Mesenchymal stem cell (in vitro differentiated cells and primary cell): ENCODE results near the gene CRHR1.

Source experiments
- DNase-seq: peaks from one replicate; pipeline ENCODE4 v3.0.0-alpha.2; 2013
- H2AFZ ChIP-seq: one replicate; pipeline ENCODE4 v1.6.1; 2013; ENCODE audit warnings: low read depth, mild to moderate bottlenecking, control low read depth, inconsistent platforms, low read length, moderate library complexity
- H2AK5ac ChIP-seq: 2 replicates; pipeline ENCODE4 v1.6.1; 2013; ENCODE audit warnings: low read length, moderate library complexity, mild to moderate bottlenecking, inconsistent platforms; ENCODE audit not compliant: severe bottlenecking
- H2BK120ac ChIP-seq: one replicate; pipeline ENCODE4 v1.6.1; 2013; ENCODE audit warnings: low read depth, mild to moderate bottlenecking, inconsistent platforms, low read length, moderate library complexity
- H2BK12ac ChIP-seq, 2 experiments: one replicate each; pipeline ENCODE4 v1.6.1; 2013; ENCODE audit warnings: inconsistent platforms in 2 of 2, low read length in 2 of 2, mild to moderate bottlenecking in 2 of 2, moderate library complexity in 2 of 2, control low read depth in 1 of 2
- H2BK15ac ChIP-seq: one replicate; pipeline ENCODE4 v1.6.1; 2013; ENCODE audit warnings: mild to moderate bottlenecking, low read depth, inconsistent platforms; ENCODE audit not compliant: poor library complexity, severe bottlenecking
- H2BK5ac ChIP-seq: 2 replicates; pipeline ENCODE4 v1.6.1; 2013; ENCODE audit warnings: low read depth, mild to moderate bottlenecking, low read length, control low read depth, inconsistent platforms; ENCODE audit not compliant: poor library complexity, severe bottlenecking
- H3K14ac ChIP-seq, 2 experiments: one replicate each; pipeline ENCODE4 v1.6.1; 2013; ENCODE audit warnings: inconsistent platforms in 2 of 2, low read length in 2 of 2, control low read depth in 1 of 2, mild to moderate bottlenecking in 1 of 2, moderate library complexity in 1 of 2
- H3K18ac ChIP-seq, 2 experiments: one replicate each; pipeline ENCODE4 v1.6.1; 2013; ENCODE audit warnings: inconsistent platforms in 2 of 2, low read length in 2 of 2, control low read depth in 1 of 2, low read depth in 1 of 2, mild to moderate bottlenecking in 1 of 2
- H3K23ac ChIP-seq, 2 experiments: one replicate each; pipeline ENCODE4 v1.6.1; 2013; ENCODE audit warnings: inconsistent platforms in 2 of 2, low read length in 2 of 2, mild to moderate bottlenecking in 2 of 2, moderate library complexity in 2 of 2, control low read depth in 1 of 2
- H3K27ac ChIP-seq: 2 replicates; pipeline ENCODE4 v1.5.1; 2013; ENCODE audit warnings: mild to moderate bottlenecking, moderate library complexity, low read length, control low read depth, inconsistent platforms; ENCODE audit not compliant: poor library complexity, severe bottlenecking
- H3K27me3 ChIP-seq, 2 experiments: 2 replicates each; pipeline versions ENCODE4 v1.6.1 to v1.7.0; 2013; ENCODE audit warnings: low read length in 2 of 2, mild to moderate bottlenecking in 2 of 2, moderate library complexity in 2 of 2, control low read depth in 1 of 2, inconsistent platforms in 1 of 2; ENCODE audit not compliant: control insufficient read depth in 1 of 2, insufficient read depth in 1 of 2
- H3K36me3 ChIP-seq, 2 experiments: 2 replicates each; pipeline versions ENCODE4 v1.6.1 to v1.7.0; 2013; ENCODE audit warnings: low read length in 2 of 2, control low read depth in 1 of 2, inconsistent platforms in 1 of 2, low read depth in 1 of 2, mild to moderate bottlenecking in 1 of 2; ENCODE audit not compliant: insufficient read depth in 2 of 2, control insufficient read depth in 1 of 2
- H3K4ac ChIP-seq, 2 experiments: one replicate each; pipeline ENCODE4 v1.6.1; 2013; ENCODE audit warnings: inconsistent platforms in 2 of 2, low read length in 2 of 2, mild to moderate bottlenecking in 2 of 2, moderate library complexity in 2 of 2, control low read depth in 1 of 2, low read depth in 1 of 2
- H3K4me1 ChIP-seq: 2 replicates; pipeline ENCODE4 v1.6.1; 2013; ENCODE audit warnings: low read depth, low read length, control low read depth; ENCODE audit not compliant: control insufficient read depth, insufficient read depth
- H3K4me2 ChIP-seq: 2 replicates; pipeline ENCODE4 v1.6.1; 2013; ENCODE audit warnings: low read length, mild to moderate bottlenecking, inconsistent platforms; ENCODE audit not compliant: poor library complexity, severe bottlenecking
- H3K4me3 ChIP-seq, 2 experiments: 2 replicates each; pipeline versions ENCODE4 v1.5.1 to v1.7.0; 2013; ENCODE audit warnings: low read length in 2 of 2, mild to moderate bottlenecking in 2 of 2, control low read depth in 1 of 2, low read depth in 1 of 2; ENCODE audit not compliant: insufficient read depth in 1 of 2
- H3K79me1 ChIP-seq: replicated peaks from 2 replicates; pipeline ENCODE4 v1.6.1; 2013; ENCODE audit warnings: mild to moderate bottlenecking, control low read depth, low read length, inconsistent platforms; ENCODE audit not compliant: poor library complexity, severe bottlenecking
- H3K9ac ChIP-seq: 2 replicates; pipeline ENCODE4 v1.7.0; 2013; ENCODE audit warnings: mild to moderate bottlenecking, low read length, moderate library complexity
- H3K9me3 ChIP-seq: 2 replicates; pipeline ENCODE4 v1.7.0; 2013; ENCODE audit warnings: mild to moderate bottlenecking, low read length; ENCODE audit not compliant: control insufficient read depth
- H4K8ac ChIP-seq: one replicate; pipeline ENCODE4 v1.6.1; 2013; ENCODE audit warnings: inconsistent platforms, mild to moderate bottlenecking, low read length, moderate library complexity
- H4K91ac ChIP-seq: one replicate; pipeline ENCODE4 v1.6.1; 2013; ENCODE audit warnings: mild to moderate bottlenecking, low read length, inconsistent platforms
- WGBS: methylation state at CpG from one replicate; pipeline ENCODE4 v1.1.7; 2013; ENCODE audit warnings: mixed read lengths; 5-methylcytosine and 5-hydroxymethylcytosine counted together

CRHR1 gene

DNA sequence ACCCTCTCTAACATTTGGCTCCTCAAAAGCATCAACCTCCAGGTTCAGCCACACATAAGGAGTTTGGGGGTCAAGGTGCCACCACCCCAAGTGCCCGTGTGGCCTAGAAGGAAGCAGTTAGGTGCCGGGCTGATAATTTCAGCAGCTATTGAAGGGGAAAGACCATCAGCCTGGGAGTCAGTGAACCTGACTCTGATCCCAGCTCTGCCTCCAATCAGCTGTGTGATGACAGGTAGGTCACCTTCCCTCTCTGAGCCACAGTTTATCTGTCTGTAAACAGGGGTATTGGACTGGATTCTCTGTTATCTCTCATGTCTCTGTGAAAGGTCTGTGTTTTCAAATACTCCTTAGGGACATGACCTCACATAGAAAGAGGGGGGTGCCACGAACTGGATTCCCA, 3.9 kb downstream of the CRHR1 start:
- Histone ChIP-seq H3K14ac (no peak overlapping the region), H3K9me3 (no peaks in the 10 kb centered on the region), H2BK5ac (no peak overlapping the region), H4K8ac (no peak overlapping the region), H3K18ac (no peak overlapping the region), H3K27ac (no peak overlapping the region), H3K4me2 (no peak overlapping the region), H3K4me1 (peaks cover 20% of the 10 kb centered on the region), H2BK120ac (no peak overlapping the region), H3K4me3 (no peak overlapping the region), H3K36me3 (no peaks in the 10 kb centered on the region), H3K4ac (no peak overlapping the region), H2BK12ac (no peak overlapping the region), H2AK5ac (no peak overlapping the region), H3K79me1 (no peaks in the 10 kb centered on the region), H2BK15ac (no peak overlapping the region), H4K91ac (no peak overlapping the region), H3K9ac (no peak overlapping the region), H3K23ac (no peak overlapping the region), H3K27me3 (peaks cover 95 to 97% of the 10 kb centered on the region in 2 experiments), H2AFZ (no peak overlapping the region)
- no peak for DNase-seq
- WGBS: 80% methylated on average over 3 of the region's 3 CpGs

GRCh38 chr17:45789874-45790273, 5.8 kb downstream of the CRHR1 start:
- H2AFZ ChIP-seq: no peak overlapping the region
- H3K14ac ChIP-seq: no peak overlapping the region
- no peak overlapping the region for H3K23ac ChIP-seq
- H2AK5ac ChIP-seq: no peak overlapping the region
- no peak overlapping the region for H3K4me3 ChIP-seq
- H2BK15ac ChIP-seq: no peak overlapping the region
- WGBS: 79% methylated on average over 2 of the region's 3 CpGs
- no peak overlapping the region for H3K27ac ChIP-seq
- no peaks in the 10 kb centered on the region for H3K36me3 ChIP-seq
- H2BK5ac ChIP-seq: no peak overlapping the region
- no peak overlapping the region for H4K8ac ChIP-seq
- no peak overlapping the region for H3K4ac ChIP-seq
- H3K27me3 ChIP-seq: peaks cover 89 to 100% of the 10 kb centered on the region in 2 experiments
- H3K18ac ChIP-seq: no peak overlapping the region
- H3K4me1 ChIP-seq: peaks cover 4% of the 10 kb centered on the region
- H3K9me3 ChIP-seq: no peaks in the 10 kb centered on the region
- H2BK120ac ChIP-seq: no peak overlapping the region
- H3K4me2 ChIP-seq: no peak overlapping the region
- no peaks in the 10 kb centered on the region for H3K79me1 ChIP-seq
- no peak overlapping the region for H3K9ac ChIP-seq
- no peak for DNase-seq
- H2BK12ac ChIP-seq: no peak overlapping the region
- H4K91ac ChIP-seq: no peak overlapping the region

DNA sequence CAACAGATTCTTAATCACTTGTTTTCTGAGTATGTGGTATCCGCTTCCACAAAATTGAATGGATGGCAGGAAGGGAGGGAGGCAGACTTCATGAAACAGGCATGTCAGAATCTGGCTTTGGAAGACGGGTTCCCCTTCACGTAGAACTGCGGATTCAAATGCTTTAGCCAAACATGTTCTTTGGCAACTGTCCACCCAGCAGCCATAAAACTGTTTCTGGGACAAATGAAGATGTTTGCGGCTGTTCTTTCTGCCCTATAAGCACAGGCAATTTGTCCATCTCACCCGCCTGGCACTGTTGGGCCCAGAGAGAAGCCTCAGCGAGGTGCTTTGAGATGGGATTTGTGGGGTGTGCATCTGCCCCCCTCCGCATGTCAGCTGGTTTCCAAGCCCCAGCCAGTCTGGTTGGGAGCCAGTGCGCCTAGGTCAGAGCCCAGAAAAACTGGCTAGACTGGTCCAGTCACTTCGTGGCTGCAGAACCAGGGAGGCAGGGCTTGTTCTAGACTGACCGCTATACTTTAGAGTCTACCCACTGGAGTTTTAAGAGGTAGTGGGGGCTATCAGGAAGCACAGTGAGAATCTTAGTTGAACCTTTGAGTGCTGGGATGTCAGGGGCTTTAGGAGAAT, 6.3 kb downstream of the CRHR1 start:
- no peak overlapping the region for H2BK12ac ChIP-seq
- no peak overlapping the region for H3K23ac ChIP-seq
- H3K4me2 ChIP-seq: no peak overlapping the region
- 75% methylated on average over 11 of the region's 11 CpGs for WGBS
- no peak overlapping the region for H3K14ac ChIP-seq
- H3K9ac ChIP-seq: no peak overlapping the region
- H2BK120ac ChIP-seq: no peak overlapping the region
- H2AK5ac ChIP-seq: no peak overlapping the region
- no peaks in the 10 kb centered on the region for H3K79me1 ChIP-seq
- DNase-seq: no peak
- no peak overlapping the region for H4K8ac ChIP-seq
- no peaks in the 10 kb centered on the region for H3K9me3 ChIP-seq
- no peak overlapping the region for H3K27ac ChIP-seq
- no peak overlapping the region for H2AFZ ChIP-seq
- no peaks in the 10 kb centered on the region for H3K36me3 ChIP-seq
- H2BK5ac ChIP-seq: no peak overlapping the region
- no peak overlapping the region for H4K91ac ChIP-seq
- H2BK15ac ChIP-seq: no peak overlapping the region
- H3K27me3 ChIP-seq: peaks cover 83 to 100% of the 10 kb centered on the region in 2 experiments
- H3K4me1 ChIP-seq: no peaks in the 10 kb centered on the region
- no peak overlapping the region for H3K18ac ChIP-seq
- no peak overlapping the region for H3K4ac ChIP-seq
- no peak overlapping the region for H3K4me3 ChIP-seq

DNA sequence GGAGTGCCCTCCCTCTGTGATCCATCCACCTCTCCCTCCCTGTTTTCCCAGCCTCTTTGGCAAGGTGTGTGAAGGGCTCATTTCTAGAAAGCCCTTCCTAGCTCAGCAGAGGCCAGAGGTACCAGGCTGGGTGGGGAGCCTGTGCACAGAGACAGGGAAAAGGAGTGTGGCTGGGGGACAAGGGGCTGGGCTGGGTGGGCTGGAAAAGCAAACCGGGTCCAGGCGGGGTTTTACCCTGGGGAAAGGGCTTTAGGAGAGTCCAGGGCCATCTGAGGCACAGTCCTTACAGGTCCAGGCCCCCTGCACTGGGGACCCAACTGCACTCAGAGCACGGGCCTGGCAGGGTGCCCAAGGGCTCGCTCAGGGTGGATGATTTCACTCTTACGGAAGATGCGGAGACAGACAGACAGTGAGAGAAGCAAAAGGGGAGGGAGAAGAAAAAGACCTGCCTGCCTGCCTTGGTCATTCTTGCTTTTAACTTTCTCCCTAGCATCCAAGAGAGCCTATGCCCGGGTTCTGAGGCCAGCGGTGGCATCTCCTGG, 7.0 kb downstream of the CRHR1 start:
- H3K79me1 ChIP-seq: no peaks in the 10 kb centered on the region
- no peak overlapping the region for H2BK5ac ChIP-seq
- no peak overlapping the region for H3K14ac ChIP-seq
- no peaks in the 10 kb centered on the region for H3K4me1 ChIP-seq
- no peak overlapping the region for H2BK15ac ChIP-seq
- no peak overlapping the region for H2AFZ ChIP-seq
- H3K9me3 ChIP-seq: no peaks in the 10 kb centered on the region
- H4K91ac ChIP-seq: no peak overlapping the region
- peaks cover 79 to 100% of the 10 kb centered on the region in 2 experiments for H3K27me3 ChIP-seq
- no peak overlapping the region for H3K4ac ChIP-seq
- WGBS: 52% methylated on average over 8 of the region's 8 CpGs
- H2BK120ac ChIP-seq: no peak overlapping the region
- H3K36me3 ChIP-seq: no peaks in the 10 kb centered on the region
- H2AK5ac ChIP-seq: no peak overlapping the region
- no peak overlapping the region for H3K4me3 ChIP-seq
- no peak for DNase-seq
- no peak overlapping the region for H3K9ac ChIP-seq
- H4K8ac ChIP-seq: no peak overlapping the region
- H3K4me2 ChIP-seq: no peak overlapping the region
- no peak overlapping the region for H2BK12ac ChIP-seq
- no peak overlapping the region for H3K23ac ChIP-seq
- H3K18ac ChIP-seq: no peak overlapping the region
- no peak overlapping the region for H3K27ac ChIP-seq
